HG02798 (cell line): Measurements from ENCODE around the gene SNAP91.
"Not testable (repeated sequence)": the region's sequence is repeated elsewhere in the genome, so short reads cannot be mapped to it uniquely, and the experiment has no call there.

Experiments
- ATAC-seq: cut with Tn5 transposase; IDR thresholded peaks from one replicate; pipeline ENCODE4 v1.9.1; 2021; ENCODE audit warnings: mild to moderate bottlenecking; ENCODE audit not compliant: unreplicated experiment, poor library complexity

The SNAP91 gene

DNA sequence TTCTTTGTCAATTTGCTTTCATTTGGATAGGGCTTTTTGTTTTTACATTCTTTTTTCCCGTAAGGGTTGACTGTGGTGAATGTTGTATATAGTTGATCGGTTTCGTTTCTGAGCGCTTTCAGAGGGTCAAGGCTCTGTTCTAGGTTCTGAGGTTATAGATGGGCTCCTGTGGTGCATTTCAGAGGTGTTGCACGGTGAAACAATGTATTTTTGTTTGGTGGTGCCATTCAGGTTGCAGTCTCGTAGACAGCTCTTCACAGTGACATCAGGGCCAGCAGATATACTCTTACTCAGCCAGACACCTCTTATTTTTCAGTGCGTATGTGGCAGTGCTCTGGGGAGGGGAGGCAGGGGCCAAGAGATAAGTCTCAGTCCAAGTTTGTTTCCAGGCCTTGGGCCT, 72.1 kb downstream of the SNAP91 start:
- no peak for ATAC-seq

DNA sequence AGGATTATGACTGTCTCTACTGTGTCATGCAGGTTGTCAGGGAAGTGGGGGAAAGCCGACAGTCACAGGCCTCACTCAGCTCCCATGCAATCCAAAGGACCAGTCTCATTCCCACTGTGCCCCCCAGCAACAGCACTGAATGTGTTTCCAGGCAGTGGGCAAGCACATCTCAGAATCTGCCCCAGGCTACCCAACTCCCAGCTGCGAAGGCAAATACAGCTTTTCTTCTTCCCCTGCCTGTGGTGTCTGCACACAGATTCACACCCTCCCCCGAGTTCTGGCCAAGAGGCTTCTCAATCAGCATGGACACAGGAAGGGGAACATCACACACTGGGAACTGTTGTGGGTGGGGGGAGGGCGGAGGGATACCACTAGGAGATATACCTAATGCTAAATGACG, 75.3 kb downstream of the SNAP91 start:
- no peak for ATAC-seq

DNA sequence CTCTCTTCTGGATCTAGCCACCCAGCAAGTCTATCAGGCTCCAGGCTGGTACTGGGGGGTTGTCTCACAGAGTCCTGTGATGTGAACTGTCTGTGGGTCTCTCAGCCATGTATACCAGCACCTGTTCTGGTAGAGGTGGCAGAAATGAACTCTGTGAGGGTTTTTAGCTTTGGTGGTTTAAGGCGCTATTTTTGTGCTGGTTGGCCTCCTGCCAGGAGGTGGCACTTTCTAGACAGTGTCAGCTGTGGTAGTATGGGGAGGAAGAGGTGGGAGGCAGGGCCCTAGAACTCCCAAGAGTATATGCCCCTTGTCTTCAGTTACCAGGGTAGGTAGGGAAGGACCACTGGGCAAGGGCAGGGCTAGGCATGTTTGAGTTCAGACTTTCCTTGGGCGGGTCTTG, 75.8 kb downstream of the SNAP91 start:
- ATAC-seq = no peak

DNA sequence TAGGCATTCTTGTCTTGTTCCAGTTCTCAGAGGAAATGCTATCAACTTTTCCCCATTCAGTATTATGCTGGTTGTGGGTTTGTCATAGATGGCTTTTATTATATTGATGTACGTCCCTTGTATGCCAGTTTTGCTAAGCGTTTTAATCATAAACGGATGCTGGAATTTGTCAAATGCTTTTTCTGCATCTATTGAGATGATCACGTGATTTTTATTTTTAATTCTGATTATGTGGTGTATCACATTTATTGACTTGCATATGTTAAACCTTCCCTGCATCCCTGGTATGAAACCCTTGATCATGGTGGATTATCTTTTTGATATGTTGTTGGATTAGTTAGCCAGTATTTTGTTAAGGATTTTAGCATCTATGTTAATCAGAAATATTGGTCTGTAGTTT, 79.0 kb downstream of the SNAP91 start:
- not testable (repeated sequence) for ATAC-seq

GRCh38 chr6:83615025-83615999, 93.6 kb downstream of the SNAP91 start:
- ATAC-seq = peak; percentile 62

DNA sequence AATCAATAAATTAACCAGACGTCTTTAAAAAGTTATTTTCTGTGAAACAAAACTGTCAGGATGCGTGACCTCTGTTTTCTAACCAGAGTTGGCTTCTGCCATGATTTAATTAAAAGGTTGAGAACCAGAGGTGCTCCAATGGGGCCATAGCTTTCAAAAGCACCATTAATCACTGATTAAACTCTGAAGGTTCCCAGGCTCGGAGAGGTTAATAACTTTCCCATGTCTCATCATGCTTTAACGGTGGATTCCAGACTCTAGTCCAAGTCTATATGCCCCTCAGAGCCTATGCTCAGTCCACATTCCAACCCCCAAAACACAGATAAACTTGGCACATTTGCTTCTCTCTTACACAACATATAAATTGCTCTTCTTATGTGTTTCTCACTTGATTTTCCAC, 95.5 kb downstream of the SNAP91 start:
- no peak for ATAC-seq

DNA sequence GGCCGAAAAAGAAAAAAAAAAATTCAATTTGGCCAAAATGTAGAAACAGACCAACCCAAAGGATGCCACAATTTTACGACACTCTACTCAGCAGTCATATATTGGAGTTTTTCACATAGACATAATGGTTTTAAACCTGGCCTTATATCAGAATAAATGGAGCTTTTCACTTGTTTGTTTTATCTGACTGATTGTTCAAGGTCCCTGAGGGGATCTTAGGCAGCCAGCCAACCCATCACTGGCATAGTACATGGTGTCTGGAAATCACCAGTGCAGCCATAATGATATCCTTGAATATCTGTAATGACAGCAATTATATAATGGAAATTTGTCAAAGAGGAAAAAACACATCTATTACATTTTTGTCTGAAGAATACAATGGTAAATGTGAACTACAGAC, 99.7 kb downstream of the SNAP91 start:
- ATAC-seq = no peak

- no peak for ATAC-seq
Measured at GRCh38 chr6:83605517-83605916, 103.4 kb downstream of the SNAP91 start.

DNA sequence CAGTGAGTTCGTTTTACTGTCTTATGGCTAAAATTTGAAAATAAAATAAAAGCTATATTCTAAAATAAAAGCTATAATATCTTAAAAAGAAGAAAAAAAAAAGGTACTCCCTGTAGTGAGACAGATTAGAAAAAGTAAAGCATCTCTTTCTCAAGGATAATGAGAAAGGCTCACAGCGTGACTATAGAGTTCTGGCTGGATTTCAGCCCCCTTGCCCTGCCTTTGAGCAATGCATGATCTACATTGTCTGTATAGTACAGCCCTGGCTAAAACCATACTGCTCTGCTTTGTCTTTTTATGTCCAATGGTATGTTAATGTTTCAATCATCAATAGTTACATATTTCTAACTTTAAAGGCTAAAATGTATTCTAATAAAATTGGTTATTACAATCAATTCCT, 105.3 kb downstream of the SNAP91 start:
- no peak for ATAC-seq

- no peak for ATAC-seq
Measured at GRCh38 chr6:83601119-83601518, 107.8 kb downstream of the SNAP91 start.

DNA sequence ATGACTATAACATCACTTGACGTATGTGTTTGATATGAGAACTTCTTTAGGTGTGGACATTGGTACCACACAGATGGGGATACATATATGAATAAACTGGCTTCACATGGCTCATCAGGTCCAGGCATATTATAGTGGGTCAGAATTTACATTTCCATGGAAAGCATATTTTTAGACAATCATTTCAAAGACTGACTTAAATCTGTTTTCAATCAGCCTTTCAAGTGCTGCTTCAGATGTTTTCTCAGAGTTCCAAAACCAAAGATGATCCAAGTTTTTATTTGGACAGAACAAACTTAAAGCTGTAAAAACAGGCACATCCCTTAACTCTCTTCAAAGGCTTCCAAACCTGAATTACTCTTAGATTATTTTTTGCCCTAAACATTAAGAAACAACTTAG, 108.4 kb downstream of the SNAP91 start:
- ATAC-seq = no peak

GRCh38 chr6:83597511-83597910, 111.4 kb downstream of the SNAP91 start:
- no peak for ATAC-seq

DNA sequence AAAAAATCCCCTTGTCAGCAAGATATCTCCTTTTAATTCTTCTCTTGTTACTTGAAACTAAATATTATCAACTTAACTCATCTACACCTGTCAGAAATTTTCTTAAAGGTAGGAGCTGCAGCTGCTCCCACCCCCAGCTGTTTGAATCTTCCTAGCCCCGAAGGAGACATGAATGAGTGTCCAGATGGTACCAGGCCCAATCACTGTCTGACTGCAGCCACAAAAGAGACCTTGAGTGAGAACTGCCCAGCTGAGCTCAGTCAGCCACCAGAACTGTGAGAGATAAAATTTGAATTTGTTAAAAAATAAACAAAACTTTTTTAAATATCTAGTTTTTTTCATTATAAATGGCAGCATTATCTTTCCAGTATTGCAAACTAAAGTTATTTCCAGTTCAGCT, 111.8 kb downstream of the SNAP91 start:
- no peak for ATAC-seq

DNA sequence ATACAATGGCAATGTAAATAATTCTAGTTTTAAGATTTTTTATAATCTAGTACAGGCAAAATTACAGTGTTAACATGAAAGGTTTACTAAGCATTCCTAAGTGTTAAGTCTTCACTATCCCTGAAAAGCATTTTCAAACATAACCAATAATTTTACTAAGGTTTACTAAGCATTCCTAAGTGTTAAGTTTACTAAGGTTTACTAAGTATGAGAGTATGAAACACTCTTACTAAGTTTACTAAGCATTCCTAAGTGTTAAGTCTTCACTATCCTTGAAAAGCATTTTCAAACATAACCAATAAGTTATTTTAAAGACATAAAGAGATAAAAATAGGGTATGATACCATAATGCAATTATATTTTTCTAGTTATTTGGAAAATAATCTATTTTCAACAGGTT, 114.0 kb downstream of the SNAP91 start:
- ATAC-seq = no peak

DNA sequence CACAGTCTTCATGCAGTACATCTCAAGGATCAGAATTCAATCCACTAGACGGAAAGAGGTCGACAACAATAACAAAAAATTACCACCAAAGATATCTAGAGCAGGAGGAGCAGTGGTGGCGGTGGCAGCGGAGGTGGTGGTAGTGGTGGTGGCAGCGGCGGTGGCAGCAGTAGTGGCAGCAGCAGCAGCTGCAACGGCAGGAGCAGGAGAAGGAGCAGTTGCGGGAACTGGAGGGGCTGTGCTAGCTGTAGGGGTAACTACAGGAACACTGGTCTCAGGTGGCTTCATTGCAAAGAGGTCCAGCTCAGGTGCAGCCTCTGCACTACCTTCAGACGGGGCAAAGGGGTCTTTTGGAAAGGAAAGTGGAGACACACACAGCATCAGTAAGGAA, 115.5 kb downstream of the SNAP91 start:
- ATAC-seq = no peak

GRCh38 chr6:83592770-83593394, 116.0 kb downstream of the SNAP91 start:
- peak; percentile 98 for ATAC-seq

DNA sequence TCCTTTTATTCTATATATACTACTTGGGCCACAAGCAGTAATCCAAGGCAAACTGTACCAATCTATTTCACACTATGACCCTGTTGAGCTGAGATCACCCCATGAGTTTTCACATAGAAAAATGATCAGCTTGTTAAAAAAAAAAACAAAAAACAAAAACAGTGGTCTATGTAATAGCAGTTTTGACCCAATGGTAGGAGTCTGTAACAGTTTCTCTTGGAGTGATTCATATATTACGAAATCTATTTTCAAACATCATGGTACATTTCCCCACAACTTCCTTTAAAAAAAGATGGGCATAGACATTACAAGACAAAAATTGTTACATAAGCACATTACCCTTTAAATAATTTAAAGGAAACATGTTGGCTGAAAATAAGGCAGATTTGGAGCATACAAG, 118.5 kb downstream of the SNAP91 start:
- ATAC-seq = no peak

DNA sequence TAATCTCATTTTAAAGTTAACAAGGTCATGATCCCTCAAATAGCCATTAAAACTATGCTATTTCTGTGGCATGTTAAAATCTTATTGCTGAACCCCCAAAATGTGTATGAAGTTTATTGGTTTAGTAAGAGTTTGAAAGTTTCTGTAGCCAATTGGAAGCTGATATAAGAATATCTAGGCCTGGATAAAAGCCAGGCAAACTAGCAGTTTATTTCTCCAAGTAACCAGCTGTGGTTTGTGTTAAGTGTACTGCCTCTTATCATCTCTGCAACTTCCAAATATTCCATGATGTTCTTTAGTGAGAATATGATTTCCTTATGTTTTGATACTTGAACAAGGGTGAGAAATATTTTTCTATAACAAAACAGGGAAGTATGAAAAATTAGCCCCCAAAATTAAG, 119.8 kb downstream of the SNAP91 start:
- ATAC-seq = no peak

DNA sequence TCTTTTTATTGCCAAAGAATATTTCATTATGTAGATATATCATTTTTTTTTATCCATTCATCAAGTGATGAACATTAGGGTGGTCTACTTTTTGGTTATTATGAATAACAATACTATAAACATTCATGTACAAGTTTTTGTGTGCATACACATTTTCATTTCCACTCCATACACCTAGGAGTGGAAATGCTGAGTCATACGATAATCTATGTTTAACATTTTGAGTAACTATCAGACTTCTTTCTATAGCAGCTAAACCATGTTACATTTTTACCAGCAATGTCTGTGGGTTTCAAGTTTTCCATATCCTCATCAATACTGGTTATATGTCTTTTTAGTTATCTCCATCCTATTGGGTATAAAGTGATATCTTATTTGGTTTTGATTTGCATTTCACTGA, 130.8 kb downstream of the SNAP91 start:
- ATAC-seq = no peak

DNA sequence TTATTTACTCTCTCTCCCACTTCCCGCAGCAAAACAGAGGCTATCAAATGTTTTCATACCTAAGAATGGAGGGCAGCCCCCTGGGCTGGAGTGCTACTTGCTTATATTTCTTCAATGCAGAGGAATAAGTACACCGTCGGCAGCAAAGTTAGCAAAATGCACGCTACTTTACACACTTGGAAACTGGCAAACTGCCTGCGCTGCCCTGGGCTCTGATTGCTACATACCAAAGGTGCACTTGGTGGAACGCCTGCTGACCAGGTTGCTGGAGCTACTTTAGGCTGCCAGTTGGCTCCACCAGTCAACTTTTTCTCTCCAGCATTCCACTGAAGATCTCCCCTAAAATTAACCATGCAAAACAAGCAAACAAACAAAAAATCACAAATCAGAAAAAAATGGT, 134.1 kb downstream of the SNAP91 start:
- no peak for ATAC-seq

DNA sequence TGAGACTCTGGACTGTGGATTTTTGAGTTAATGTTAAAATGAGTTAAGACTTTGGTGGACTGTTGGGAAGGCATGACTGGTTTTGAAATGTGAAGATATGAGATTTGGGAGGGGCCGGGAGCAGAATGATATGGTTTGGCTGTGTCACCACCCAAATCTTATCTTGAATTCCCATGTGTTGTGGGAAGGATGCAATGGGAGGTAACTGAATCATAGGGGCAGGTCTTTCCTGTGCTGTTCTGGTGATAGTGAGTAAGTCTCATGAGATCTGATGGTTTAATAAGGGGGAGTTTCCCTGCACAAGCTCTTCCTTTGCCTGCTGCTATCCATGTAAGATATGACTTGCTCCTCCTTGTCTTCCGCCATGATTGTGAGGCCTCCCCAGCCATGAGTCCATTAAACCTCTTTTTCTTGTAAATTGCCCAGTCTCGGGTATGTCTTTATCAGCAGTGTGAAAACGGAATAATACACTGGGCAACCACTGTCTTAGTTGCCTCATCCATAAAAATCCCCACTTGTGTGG, 137.2 kb downstream of the SNAP91 start:
- ATAC-seq = not testable (repeated sequence)

DNA sequence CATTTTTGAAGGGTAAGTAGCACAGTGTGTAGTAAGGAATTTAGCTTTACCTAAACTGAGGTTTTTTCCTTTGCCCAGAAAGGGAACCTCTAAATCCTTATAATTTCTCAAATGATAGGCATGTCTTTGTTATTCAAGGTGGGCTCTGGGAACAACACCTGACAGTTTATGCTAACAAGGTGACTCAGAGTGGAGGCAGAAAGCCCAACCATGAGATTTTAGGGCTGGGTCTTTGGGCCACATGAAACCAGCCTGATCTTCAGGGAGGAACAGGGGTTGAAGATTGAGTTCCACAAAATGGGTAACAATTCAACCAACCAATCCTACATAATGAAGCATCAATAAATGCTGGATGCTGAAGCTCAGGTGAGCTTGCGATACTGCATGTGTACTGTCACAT, 149.9 kb downstream of the SNAP91 start:
- no peak for ATAC-seq
